IMR-90 (cell line): ENCODE measurements around the gene IZUMO4. TPM values are rescaled to one million over a fixed set of nuclear protein-coding genes. Genes with fewer than 3 reads are reported as not detected.

ENCODE experiments used
- ATAC-seq: fragments of 200-7000 bp; cut with Tn5 transposase; 2 replicates; pipeline ENCODE4 v1.9.1; 2020; ENCODE audit warnings: low read depth, mild to moderate bottlenecking, moderate library complexity
- BruUV-seq: library from RNA; stranded (reverse); fragments of 400-500 nt; replicated peaks from 2 replicates; lab custom pipeline; 2021; lab: Mats Ljungman, UMichigan
- CTCF ChIA-PET: fragments of 300-600 bp; formaldehyde crosslinking; extraction: SDS; loops from one replicate; lab custom pipeline; 2021; ENCODE audit warnings: antibody characterized with exemption; lab: Yijun Ruan, JAX
- POLR2A ChIA-PET: fragments of 300-600 bp; sonication (Branson Sonifier 250); formaldehyde crosslinking; loops from one replicate; lab custom pipeline; 2022; ENCODE audit warnings: antibody characterized with exemption; ENCODE audit not compliant: unreplicated experiment; lab: Charles Lee
- DNase-seq: peaks from one replicate; pipeline ENCODE4 v3.0.0; 2013
- H2AFZ ChIP-seq: replicated peaks from 2 replicates; pipeline ENCODE3; 2013; ENCODE audit warnings: low read length, mild to moderate bottlenecking; ENCODE audit not compliant: poor library complexity
- H2AK5ac ChIP-seq: 2 replicates; pipeline ENCODE4 v1.6.1; 2013; ENCODE audit warnings: low read depth, low read length, inconsistent platforms
- H2AK9ac ChIP-seq: replicated peaks from 2 replicates; pipeline ENCODE3; 2013; ENCODE audit warnings: mild to moderate bottlenecking, low read depth, low read length, moderate library complexity; ENCODE audit not compliant: poor library complexity
- H2BK120ac ChIP-seq: 2 replicates; pipeline ENCODE4 v1.6.1; 2013; ENCODE audit warnings: low read depth, low read length, inconsistent platforms
- H2BK15ac ChIP-seq: 3 replicates; pipeline ENCODE4 v1.6.1; 2013; ENCODE audit warnings: low read depth, low read length, inconsistent platforms
- H2BK20ac ChIP-seq: 2 replicates; pipeline ENCODE4 v1.6.1; 2013; ENCODE audit warnings: low read depth, mild to moderate bottlenecking, inconsistent platforms, low read length, moderate library complexity
- H2BK5ac ChIP-seq: 2 replicates; pipeline ENCODE4 v1.6.1; 2013; ENCODE audit warnings: mild to moderate bottlenecking, low read depth, low read length, inconsistent platforms; ENCODE audit not compliant: poor library complexity, severe bottlenecking
- H3K14ac ChIP-seq: replicated peaks from 2 replicates; pipeline ENCODE4 v1.6.1; 2013; ENCODE audit warnings: low read depth, low read length, inconsistent platforms
- H3K18ac ChIP-seq: 2 replicates; pipeline ENCODE4 v1.6.1; 2013; ENCODE audit warnings: low read depth, low read length, control low read depth
- H3K23ac ChIP-seq: 2 replicates; pipeline ENCODE4 v1.6.1; 2013; ENCODE audit warnings: low read depth, low read length, inconsistent platforms
- H3K27ac ChIP-seq: 2 replicates; pipeline ENCODE4 v1.5.1; 2013; ENCODE audit warnings: mild to moderate bottlenecking, control low read depth, low read length; ENCODE audit not compliant: insufficient read depth
- H3K27me3 ChIP-seq: 2 replicates; pipeline ENCODE4 v1.6.1; 2013; ENCODE audit warnings: low read length; ENCODE audit not compliant: control insufficient read depth, insufficient read depth
- H3K36me3 ChIP-seq: 2 replicates; pipeline ENCODE4 v1.6.1; 2013; ENCODE audit warnings: low read length, mixed read lengths; ENCODE audit not compliant: control insufficient read depth, insufficient read depth
- H3K4ac ChIP-seq: 2 replicates; pipeline ENCODE4 v1.6.1; 2013; ENCODE audit warnings: low read depth, low read length, inconsistent platforms
- H3K4me1 ChIP-seq: 2 replicates; pipeline ENCODE4 v1.6.1; 2013; ENCODE audit warnings: low read length, mixed read lengths; ENCODE audit not compliant: control insufficient read depth, insufficient read depth
- H3K4me2 ChIP-seq: 2 replicates; pipeline ENCODE4 v1.6.1; 2013; ENCODE audit warnings: low read depth, mild to moderate bottlenecking, control low read depth, low read length, moderate library complexity
- H3K4me3 ChIP-seq: 2 replicates; pipeline ENCODE4 v1.5.1; 2013; ENCODE audit warnings: low read depth, mild to moderate bottlenecking, control low read depth, low read length, moderate library complexity; ENCODE audit not compliant: insufficient read depth
- H3K56ac ChIP-seq: 2 replicates; pipeline ENCODE4 v1.6.1; 2013; ENCODE audit warnings: low read length, inconsistent platforms; ENCODE audit not compliant: insufficient read depth; ENCODE audit errors: extremely low read depth
- H3K79me1 ChIP-seq, 2 experiments: 2 replicates each; pipeline ENCODE4 v1.6.1; 2013; ENCODE audit warnings: low read length in 2 of 2, inconsistent platforms in 1 of 2, low read depth in 1 of 2
- H3K9ac ChIP-seq: 2 replicates; pipeline ENCODE4 v1.6.1; 2013; ENCODE audit warnings: low read depth, low read length, control low read depth
- H3K9me1 ChIP-seq: 2 replicates; pipeline ENCODE4 v1.6.1; 2013; ENCODE audit warnings: low read length, inconsistent platforms; ENCODE audit not compliant: insufficient read depth
- H3K9me3 ChIP-seq: 2 replicates; pipeline ENCODE4 v1.6.1; 2013; ENCODE audit warnings: low read length; ENCODE audit not compliant: control insufficient read depth, insufficient read depth
- H4K20me1 ChIP-seq: 2 replicates; pipeline ENCODE4 v1.6.1; 2013; ENCODE audit warnings: low read length, inconsistent platforms; ENCODE audit not compliant: insufficient read depth
- H4K5ac ChIP-seq: 2 replicates; pipeline ENCODE4 v1.6.1; 2013; ENCODE audit warnings: mild to moderate bottlenecking, low read depth, low read length, control low read depth
- H4K8ac ChIP-seq, 2 experiments: 2 replicates each; pipeline ENCODE4 v1.6.1; 2013; ENCODE audit warnings: low read depth in 2 of 2, low read length in 2 of 2, control low read depth in 1 of 2, inconsistent platforms in 1 of 2
- H4K91ac ChIP-seq: 2 replicates; pipeline ENCODE4 v1.6.1; 2013; ENCODE audit warnings: low read depth, low read length, inconsistent platforms; ENCODE audit not compliant: insufficient read depth
- BHLHE40 ChIP-seq: fragments of 150-350 bp; IDR thresholded peaks from 2 replicates; pipeline ENCODE4 v1.6.1; 2016; ENCODE audit warnings: mild to moderate bottlenecking, low read depth, low read length
- CEBPB ChIP-seq: IDR thresholded peaks from 2 replicates; pipeline ENCODE4 v1.6.1; 2012; ENCODE audit warnings: low read depth, low read length, improper control_type of control experiment
- CHD1 ChIP-seq: IDR thresholded peaks from 2 replicates; pipeline ENCODE4 v1.6.1; 2012; ENCODE audit warnings: low read depth, low read length, improper control_type of control experiment
- FOS ChIP-seq: fragments of 150-350 bp; IDR thresholded peaks from 2 replicates; pipeline ENCODE4 v1.6.1; 2016; ENCODE audit warnings: low read depth, low read length
- MAFK ChIP-seq: IDR thresholded peaks from 2 replicates; pipeline ENCODE4 v1.6.1; 2012; ENCODE audit warnings: low read depth, low read length, improper control_type of control experiment
- MAZ ChIP-seq: IDR thresholded peaks from 2 replicates; pipeline ENCODE4 v1.6.1; 2012; ENCODE audit warnings: low read depth, mild to moderate bottlenecking, low read length, improper control_type of control experiment, moderate library complexity, borderline replicate concordance
- MXI1 ChIP-seq: IDR thresholded peaks from 2 replicates; pipeline ENCODE4 v1.6.1; 2012; ENCODE audit warnings: low read depth, mild to moderate bottlenecking, low read length, moderate library complexity, borderline replicate concordance
- NFE2L2 ChIP-seq: fragments of 150-350 bp; IDR thresholded peaks from 2 replicates; pipeline ENCODE4 v1.6.1; 2016; ENCODE audit warnings: low read depth, mild to moderate bottlenecking, low read length
- POLR2A ChIP-seq: IDR thresholded peaks from 2 replicates; pipeline ENCODE4 v1.6.1; 2012; ENCODE audit warnings: mild to moderate bottlenecking, low read depth, low read length
- RAD21 ChIP-seq: IDR thresholded peaks from 2 replicates; pipeline ENCODE4 v1.6.1; 2012; ENCODE audit warnings: low read length, improper control_type of control experiment
- RCOR1 ChIP-seq: IDR thresholded peaks from 2 replicates; pipeline ENCODE4 v1.6.1; 2012; ENCODE audit warnings: mild to moderate bottlenecking, low read length, improper control_type of control experiment; ENCODE audit not compliant: insufficient replicate concordance
- RFX5 ChIP-seq: IDR thresholded peaks from 2 replicates; pipeline ENCODE4 v1.8.0; 2012; ENCODE audit warnings: low read depth, mild to moderate bottlenecking, low read length, moderate library complexity
- SMC3 ChIP-seq: fragments of 150-350 bp; IDR thresholded peaks from 2 replicates; pipeline ENCODE4 v1.6.1; 2016; ENCODE audit warnings: low read depth, mild to moderate bottlenecking, antibody characterized with exemption, low read length, moderate library complexity
- WGBS, 2 experiments: methylation state at CpG; one replicate each; pipeline versions ENCODE4 v1.1.5 to v1.1.7; 2013; ENCODE audit warnings: missing lambda C conversion rate in 2 of 2; ENCODE audit not compliant: insufficient read length in 1 of 2; ENCODE audit errors: extremely low coverage in 2 of 2; 5-methylcytosine and 5-hydroxymethylcytosine counted together
- dilution Hi-C: fragments of 300-500 bp; cut with HindIII; formaldehyde crosslinking; loops from one replicate; pipeline ENCODE4 v1.14.3; 2018; ENCODE audit warnings: low sequenced_read_pairs; ENCODE audit not compliant: unreplicated experiment
- in situ Hi-C: fragments of 300-500 bp; cut with MboI; formaldehyde crosslinking; loops from 3 replicates; pipeline ENCODE4 v1.14.3; 2019; ENCODE audit warnings: low sequenced_read_pairs, inconsistent platforms, mixed read lengths
- intact Hi-C: fragments of 100-400 bp; cut with micrococcal nuclease; formaldehyde crosslinking; loops from 2 replicates; pipeline ENCODE4 v1.10.0; 2022
- polyA plus RNA-seq, 3 experiments: library from polyadenylated mRNA; depleted of rRNA; stranded (reverse); fragments of >200 nt; gene quantifications; 2 replicates each; pipeline ENCODE4 v1.2.3, GENCODE V29; 2012; ENCODE audit warnings: low replicate concordance in 1 of 3
- total RNA-seq: library from RNA; depleted of rRNA; stranded (reverse); fragments of >200 nt; gene quantifications from 2 replicates; pipeline ENCODE4 v1.2.3, GENCODE V29; 2012
- TF ChIP-seq, protein P1 (sequence below): fragments of 150-350 bp; IDR thresholded peaks from 2 replicates; pipeline ENCODE4 v1.6.1; 2016; ENCODE audit warnings: low read depth, mild to moderate bottlenecking, low read length, moderate library complexity, borderline replicate concordance
- TF ChIP-seq, protein P2 (sequence below): fragments of 150-350 bp; IDR thresholded peaks from 2 replicates; pipeline ENCODE4 v1.6.1; 2017; ENCODE audit warnings: mild to moderate bottlenecking, antibody characterized with exemption, low read length, low read depth
- TF ChIP-seq, protein P3 (sequence below): conservative IDR thresholded peaks from 2 replicates; pipeline ENCODE4 v1.5.1; 2012; ENCODE audit warnings: mild to moderate bottlenecking, low read depth, low read length, improper control_type of control experiment

The IZUMO4 gene
- total and polyA plus RNA-seq, 2 of the 4 experiments (the other 2 are of a cell fraction): 0.72 to 2.8 TPM

DNA sequence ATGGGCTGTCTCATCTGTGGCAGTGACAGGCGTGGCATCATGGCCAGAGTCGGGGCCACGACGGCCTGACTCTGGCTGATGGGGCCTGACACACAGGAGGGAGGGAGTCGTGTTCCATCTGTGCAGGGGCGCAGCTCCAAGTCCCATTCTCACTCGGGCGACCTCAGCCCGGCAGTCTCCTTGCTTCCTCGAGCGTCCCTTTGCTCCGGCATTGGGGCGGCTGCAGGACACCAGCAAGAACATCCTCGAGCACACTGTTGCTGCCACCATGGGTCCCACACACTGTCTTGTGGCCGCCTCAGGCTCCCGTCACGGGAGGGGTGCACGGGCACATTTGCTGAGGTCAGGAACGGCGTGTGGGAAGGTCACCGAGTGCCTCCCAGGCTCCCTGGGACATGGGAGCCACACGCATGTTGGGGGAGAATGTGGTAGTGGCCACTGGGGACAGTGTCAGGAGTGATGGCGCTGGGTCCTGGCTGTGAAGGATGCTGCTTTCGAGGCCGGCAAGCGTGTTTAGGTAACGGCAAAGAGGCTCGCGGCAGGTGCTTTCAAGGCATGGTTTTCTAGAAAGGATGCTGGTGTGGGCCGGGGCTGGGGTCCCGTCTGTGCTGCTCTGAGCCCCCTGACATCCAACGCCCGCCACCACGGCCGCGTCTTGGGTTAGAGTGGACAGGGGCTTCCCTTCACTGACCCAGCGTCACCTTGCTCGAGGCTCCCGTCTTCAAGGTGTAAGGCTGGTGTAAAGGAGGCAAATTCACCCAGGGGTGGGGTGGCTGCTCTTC, 3.4 kb downstream of the IZUMO4 start:
- H4K5ac ChIP-seq: no peak overlapping the region
- no peak overlapping the region for H3K18ac ChIP-seq
- WGBS, 2 experiments: 89% methylated on average over 23 of the region's 39 CpGs; no CpG with 5 or more reads in 1 of the 2 experiments
- H4K20me1 ChIP-seq: peaks cover 49% of the 10 kb centered on the region
- ChIA-PET CTCF (no interaction called here), POLR2A (no interaction called here)
- peaks cover under 1% of the 10 kb centered on the region for H3K4me1 ChIP-seq
- H2BK120ac ChIP-seq: no peak overlapping the region
- peak overlapping the region; percentile 61 for H2AK9ac ChIP-seq
- peaks cover 40% of the 10 kb centered on the region for H3K36me3 ChIP-seq
- no TSS peak for BruUV-seq
- peaks cover 13 to 40% of the 10 kb centered on the region in 2 experiments for H3K79me1 ChIP-seq
- H3K27me3 ChIP-seq: no peaks in the 10 kb centered on the region
- dilution Hi-C loops: no loop called here
- no peaks in the 10 kb centered on the region for H3K9me3 ChIP-seq
- H2BK20ac ChIP-seq: no peak overlapping the region
- H3K9me1 ChIP-seq: peaks cover 7% of the 10 kb centered on the region
- DNase-seq: no peak
- no peak overlapping the region for H4K91ac ChIP-seq
- ATAC-seq: no peak
- TF ChIP-seq MAFK (no peak), CEBPB (no peak), POLR2A (no peak), MXI1 (no peak), RFX5 (no peak), MAZ (no peak), BHLHE40 (no peak), SMC3 (no peak), FOS (no peak), CHD1 (no peak), NFE2L2 (no peak), RCOR1 (no peak), RAD21 (no peak)
- TF ChIP-seq, protein P1, sequence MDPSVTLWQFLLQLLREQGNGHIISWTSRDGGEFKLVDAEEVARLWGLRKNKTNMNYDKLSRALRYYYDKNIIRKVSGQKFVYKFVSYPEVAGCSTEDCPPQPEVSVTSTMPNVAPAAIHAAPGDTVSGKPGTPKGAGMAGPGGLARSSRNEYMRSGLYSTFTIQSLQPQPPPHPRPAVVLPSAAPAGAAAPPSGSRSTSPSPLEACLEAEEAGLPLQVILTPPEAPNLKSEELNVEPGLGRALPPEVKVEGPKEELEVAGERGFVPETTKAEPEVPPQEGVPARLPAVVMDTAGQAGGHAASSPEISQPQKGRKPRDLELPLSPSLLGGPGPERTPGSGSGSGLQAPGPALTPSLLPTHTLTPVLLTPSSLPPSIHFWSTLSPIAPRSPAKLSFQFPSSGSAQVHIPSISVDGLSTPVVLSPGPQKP: no peak
- TF ChIP-seq, protein P2, sequence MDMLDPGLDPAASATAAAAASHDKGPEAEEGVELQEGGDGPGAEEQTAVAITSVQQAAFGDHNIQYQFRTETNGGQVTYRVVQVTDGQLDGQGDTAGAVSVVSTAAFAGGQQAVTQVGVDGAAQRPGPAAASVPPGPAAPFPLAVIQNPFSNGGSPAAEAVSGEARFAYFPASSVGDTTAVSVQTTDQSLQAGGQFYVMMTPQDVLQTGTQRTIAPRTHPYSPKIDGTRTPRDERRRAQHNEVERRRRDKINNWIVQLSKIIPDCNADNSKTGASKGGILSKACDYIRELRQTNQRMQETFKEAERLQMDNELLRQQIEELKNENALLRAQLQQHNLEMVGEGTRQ: no peak
- TF ChIP-seq, protein P3, sequence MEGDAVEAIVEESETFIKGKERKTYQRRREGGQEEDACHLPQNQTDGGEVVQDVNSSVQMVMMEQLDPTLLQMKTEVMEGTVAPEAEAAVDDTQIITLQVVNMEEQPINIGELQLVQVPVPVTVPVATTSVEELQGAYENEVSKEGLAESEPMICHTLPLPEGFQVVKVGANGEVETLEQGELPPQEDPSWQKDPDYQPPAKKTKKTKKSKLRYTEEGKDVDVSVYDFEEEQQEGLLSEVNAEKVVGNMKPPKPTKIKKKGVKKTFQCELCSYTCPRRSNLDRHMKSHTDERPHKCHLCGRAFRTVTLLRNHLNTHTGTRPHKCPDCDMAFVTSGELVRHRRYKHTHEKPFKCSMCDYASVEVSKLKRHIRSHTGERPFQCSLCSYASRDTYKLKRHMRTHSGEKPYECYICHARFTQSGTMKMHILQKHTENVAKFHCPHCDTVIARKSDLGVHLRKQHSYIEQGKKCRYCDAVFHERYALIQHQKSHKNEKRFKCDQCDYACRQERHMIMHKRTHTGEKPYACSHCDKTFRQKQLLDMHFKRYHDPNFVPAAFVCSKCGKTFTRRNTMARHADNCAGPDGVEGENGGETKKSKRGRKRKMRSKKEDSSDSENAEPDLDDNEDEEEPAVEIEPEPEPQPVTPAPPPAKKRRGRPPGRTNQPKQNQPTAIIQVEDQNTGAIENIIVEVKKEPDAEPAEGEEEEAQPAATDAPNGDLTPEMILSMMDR: no peak
- H2AFZ ChIP-seq: no peak overlapping the region
- no peak overlapping the region for H3K14ac ChIP-seq
- no peak overlapping the region for H3K56ac ChIP-seq
- H3K9ac ChIP-seq: no peak overlapping the region
- H3K27ac ChIP-seq: no peak overlapping the region
- no peak overlapping the region for H3K23ac ChIP-seq
- no peak overlapping the region for H2AK5ac ChIP-seq
- H3K4me3 ChIP-seq: no peak overlapping the region
- in situ Hi-C loops: no loop called here
- no peak overlapping the region for H4K8ac ChIP-seq
- H2BK15ac ChIP-seq: no peak overlapping the region
- no peak overlapping the region for H3K4ac ChIP-seq
- intact Hi-C loops: no loop called here
- no peak overlapping the region for H3K4me2 ChIP-seq
- H2BK5ac ChIP-seq: no peak overlapping the region
